Measurements from ENCODE around the gene GNB1L. TPM values are rescaled to one million over a fixed set of nuclear protein-coding genes. Genes with fewer than 3 reads are reported as not detected.

GNB1L gene
- total and polyA plus RNA-seq, 10 of the 15 experiments (the other 5 are each of a cell fraction or from before 2014, with no cell fraction given), result 0.21 to 19.4 (median 6.8) TPM

GRCh38 chr22:19892925-19893324, 38.3 kb upstream of the GNB1L start:
- Histone ChIP-seq H3K4me1 (ENCODE audit: control insufficient read depth, insufficient read depth, low read length) (peaks cover 20% of the 10 kb centered on the region), H3K4me2 (ENCODE audit: control insufficient read depth, insufficient read depth) (no peak overlapping the region), H3K79me2 (ENCODE audit: control insufficient read depth, insufficient read depth, low read length) (no peaks in the 10 kb centered on the region), H3K36me3 (ENCODE audit: control insufficient read depth in 2 of 2, insufficient read depth in 2 of 2, low read length in 1 of 2) (no peaks in the 10 kb centered on the region), H3K27me3 (replicated peaks in 1 of 2; ENCODE audit: control insufficient read depth in 2 of 2, insufficient read depth in 2 of 2, low read length in 1 of 2) (no peaks in the 10 kb centered on the region), H2AFZ (ENCODE audit: control insufficient read depth, low read depth, low read length) (no peak overlapping the region), H3K9me3 (replicated peaks; ENCODE audit: control insufficient read depth, insufficient read depth, low read length) (no peaks in the 10 kb centered on the region), H3K4me3 (no peak overlapping the region), H3K9ac (ENCODE audit: control insufficient read depth, insufficient read depth, low read length) (no peak overlapping the region), H4K20me1 (ENCODE audit: control insufficient read depth, insufficient read depth) (no peaks in the 10 kb centered on the region), H3K27ac (ENCODE audit: control insufficient read depth, insufficient read depth) (no peak overlapping the region)
- BruUV-seq (replicated peaks), result no TSS peak
- no peak for FAIRE-seq
- in situ Hi-C loops (cut with MboI) (no loop called here), intact Hi-C loops (cut with micrococcal nuclease; ENCODE audit: unreplicated experiment) (no loop called here)
- WGBS (ENCODE audit: insufficient coverage, insufficient replicate concordance, low lambda C conversion rate, missing lambda C conversion rate), result 87% methylated on average over 13 of the region's 13 CpGs
- no peak for ATAC-seq
- no peak for TF ChIP-seq NKRF (conservative IDR thresholded peaks at IDR 0.05)
- no peak for TF ChIP-seq RELA (IDR thresholded peaks at IDR 0.05; ENCODE audit: borderline replicate concordance, partially characterized antibody)
- TF ChIP-seq YY1 (IDR thresholded peaks at IDR 0.05; ENCODE audit: low read depth, low read length), result no peak
- TF ChIP-seq SMARCA5 (IDR thresholded peaks at IDR 0.05), result no peak
- no peak for TF ChIP-seq POU2F2 (IDR thresholded peaks at IDR 0.05; ENCODE audit: borderline replicate concordance, low read depth, low read length)
- TF ChIP-seq LARP7 (IDR thresholded peaks at IDR 0.05), result no peak
- no peak for TF ChIP-seq CREM (IDR thresholded peaks at IDR 0.05; ENCODE audit: low read depth)
- no peak for TF ChIP-seq RUNX3 (IDR thresholded peaks at IDR 0.05; ENCODE audit: low read length)
- no peak for TF ChIP-seq SP1 (IDR thresholded peaks at IDR 0.05; ENCODE audit: low read depth, low read length)
- TF ChIP-seq ZSCAN29 (IDR thresholded peaks at IDR 0.05), result no peak
- TF ChIP-seq SPI1 (IDR thresholded peaks at IDR 0.05; ENCODE audit: borderline replicate concordance, insufficient read depth, low read depth, low read length), result no peak
- RAD21 ChIA-PET (ENCODE audit: unreplicated experiment), result no interaction called here
- DNase-seq (ENCODE audit: low read depth, low spot score), result no peak
- CTCF ChIA-PET, result no interaction called here
- POLR2A ChIA-PET, result no interaction called here
- SMC1A ChIA-PET (ENCODE audit: uncharacterized antibody, unreplicated experiment), result no interaction called here

All from GM12878 (cell line).